GM18951 (cell line): Measurements from ENCODE around the gene TRIM21.

ENCODE experiments used
- POLR2A ChIP-seq: IDR thresholded peaks from 4 replicates; pipeline ENCODE4 v1.6.1; 2011; ENCODE audit warnings: mild to moderate bottlenecking; ENCODE audit not compliant: insufficient read length, insufficient read depth; ENCODE audit errors: extremely low read depth
- in situ Hi-C: fragments of 300-500 bp; cut with MboI; formaldehyde crosslinking; loops from one replicate; pipeline ENCODE4 v1.12.0; 2022; ENCODE audit warnings: low sequenced_read_pairs, mixed read lengths, inconsistent platforms; ENCODE audit not compliant: unreplicated experiment

TRIM21 gene

GRCh38 chr11:4370166-4370565 lies 23.3 kb downstream of the TRIM21 start:
- no peak for TF ChIP-seq POLR2A
- in situ Hi-C loops, result no loop called here

DNA sequence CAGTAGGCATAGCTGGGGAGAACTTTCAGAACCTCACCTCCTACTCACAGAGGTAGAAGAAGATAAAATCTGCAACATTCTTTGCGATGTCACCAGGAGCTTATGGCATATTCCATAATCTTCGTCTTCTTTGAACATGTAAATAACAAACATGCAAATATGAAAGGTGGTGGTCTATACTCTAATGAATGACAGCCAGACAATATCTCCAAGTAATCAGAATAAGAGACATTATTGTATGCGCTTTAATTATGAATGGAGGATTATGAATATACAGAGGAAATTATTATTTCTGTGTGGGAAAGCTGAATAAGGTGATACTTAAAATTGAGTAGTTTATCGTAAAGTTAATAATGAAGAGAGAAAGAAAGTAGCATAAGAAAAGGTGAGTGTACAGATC lies 25.2 kb downstream of the TRIM21 start, which contains the start of gene OR52B4:
Gene OR52B4 (minus strand): TSS at position 101 of the 400 bp plus-strand sequence. CDS start 91 bp downstream, at position 10.
- in situ Hi-C loops, result no loop called here
- TF ChIP-seq POLR2A, result no peak

DNA sequence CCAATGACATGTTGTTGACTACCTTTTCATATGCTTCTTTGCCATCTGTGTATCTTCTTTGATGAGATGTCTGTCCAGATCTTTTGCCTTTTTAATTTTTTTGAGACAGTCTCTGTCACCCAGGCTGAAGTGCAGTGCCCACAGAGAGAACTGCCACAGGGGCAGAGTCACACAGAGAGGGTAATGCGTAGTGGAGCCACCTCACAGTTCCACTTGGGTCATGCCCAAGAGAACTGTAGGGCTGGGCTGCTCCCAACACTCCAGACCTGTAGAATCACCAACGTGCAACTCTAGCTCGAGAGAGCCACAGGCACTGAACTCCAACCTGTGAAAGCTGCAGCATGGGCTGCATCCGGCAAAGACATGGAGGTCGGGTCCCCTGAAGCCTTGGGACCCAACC lies 45.4 kb downstream of the TRIM21 start:
- in situ Hi-C loops, result loop anchor here (10.0 kb wide), 1 partner anchor 73 kb away; a partner anchor contains a TSS

DNA sequence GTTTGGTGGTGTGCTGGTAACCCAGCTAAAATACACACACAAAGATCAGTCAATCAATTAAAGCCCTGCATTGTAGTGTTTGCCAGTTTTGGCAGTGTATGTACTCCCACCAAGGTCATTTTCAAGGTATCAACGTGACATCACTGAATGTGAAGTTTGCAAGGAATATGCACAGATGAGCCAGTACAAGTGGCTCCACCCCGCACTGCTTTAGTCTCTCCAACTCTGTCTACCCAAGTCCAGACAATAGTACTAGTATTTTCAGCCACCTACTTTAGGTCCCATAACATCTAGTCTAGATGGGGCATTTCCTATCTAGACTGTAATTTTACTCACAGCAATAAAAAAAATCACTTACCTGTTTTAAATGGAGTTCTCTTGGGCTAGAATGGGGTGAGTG lies 48.1 kb downstream of the TRIM21 start:
- in situ Hi-C loops, result loop anchor here (10.0 kb wide), 1 partner anchor 71 kb away; a partner anchor contains a TSS
